GM12892 (cell line): ENCODE measurements around the gene DHX35.

Experiments
- POLR2A ChIP-seq: IDR thresholded peaks from 2 replicates; pipeline ENCODE4 v1.6.1; 2011; ENCODE audit warnings: low read depth, low read length, control low read depth
- POLR2AphosphoS5 ChIP-seq: IDR thresholded peaks from 2 replicates; pipeline ENCODE4 v1.6.1; 2011; ENCODE audit warnings: low read depth, low read length, control low read depth
- TAF1 ChIP-seq: IDR thresholded peaks from 2 replicates; pipeline ENCODE4 v1.6.1; 2011; ENCODE audit warnings: low read depth, mild to moderate bottlenecking, control low read depth, low read length, borderline replicate concordance

- TF ChIP-seq POLR2A (no peak), POLR2AphosphoS5 (no peak), TAF1 (no peak)
These were observed 44.5 kb upstream of the DHX35 start for GRCh38 chr20:38917657-38918056.
